Fibroblast of skin of back (primary cell): ENCODE results near the gene ARIH2.

Experiments
- DNase-seq: peaks from one replicate; pipeline ENCODE4 v3.0.0-alpha.2; 2013

Gene ARIH2

GRCh38 chr3:48929358-48930035 lies 10.9 kb downstream of the ARIH2 start:
- DNase-seq = no peak

- no peak for DNase-seq
Observed at GRCh38 chr3:48930590-48930989, 11.9 kb downstream of the ARIH2 start.

GRCh38 chr3:48931944-48932580 lies 13.4 kb downstream of the ARIH2 start:
- DNase-seq = no peak

GRCh38 chr3:48934333-48934991 lies 15.8 kb downstream of the ARIH2 start:
- DNase-seq = no peak

GRCh38 chr3:48935530-48935929 lies 16.9 kb downstream of the ARIH2 start:
- no peak for DNase-seq

- no peak for DNase-seq
Observed at GRCh38 chr3:48938156-48938555, 19.5 kb downstream of the ARIH2 start.

- no peak for DNase-seq
Observed at GRCh38 chr3:48938689-48939088, 20.0 kb downstream of the ARIH2 start.

- DNase-seq = no peak
Observed at GRCh38 chr3:48945432-48945831, 26.8 kb downstream of the ARIH2 start.

GRCh38 chr3:48945891-48946549 lies 27.4 kb downstream of the ARIH2 start:
- DNase-seq = no peak

GRCh38 chr3:48949376-48949717 lies 30.7 kb downstream of the ARIH2 start:
- no peak for DNase-seq

- no peak for DNase-seq
Observed at GRCh38 chr3:48950051-48950450, 31.4 kb downstream of the ARIH2 start.

- no peak for DNase-seq
Observed at GRCh38 chr3:48951764-48952163, 33.1 kb downstream of the ARIH2 start.

- DNase-seq = no peak
Observed at GRCh38 chr3:48952510-48953118, 34.0 kb downstream of the ARIH2 start.

- DNase-seq = no peak
Observed at GRCh38 chr3:48957006-48957705, 38.5 kb downstream of the ARIH2 start.

- DNase-seq = no peak
Observed at GRCh38 chr3:48960841-48961413, 42.3 kb downstream of the ARIH2 start.

GRCh38 chr3:48962340-48962739 lies 43.7 kb downstream of the ARIH2 start:
- DNase-seq = no peak

GRCh38 chr3:48962939-48963338 lies 44.3 kb downstream of the ARIH2 start:
- DNase-seq = no peak

- no peak for DNase-seq
Observed at GRCh38 chr3:48963591-48963990, 44.9 kb downstream of the ARIH2 start.

- DNase-seq = no peak
Observed at GRCh38 chr3:48966367-48966766, 47.7 kb downstream of the ARIH2 start.

GRCh38 chr3:48966876-48967361 lies 48.3 kb downstream of the ARIH2 start:
- DNase-seq = no peak

GRCh38 chr3:48970586-48970985 lies 51.9 kb downstream of the ARIH2 start:
- DNase-seq = no peak
